Upper lobe of left lung (tissue), 6 donors: ENCODE measurements around the gene HSP90AB1. TPM values are rescaled to one million over a fixed set of nuclear protein-coding genes. Genes with fewer than 3 reads are reported as not detected.

Source experiments
- ATAC-seq, 2 donors: fragments of 200-7000 bp; cut with Tn5 transposase; one replicate each; pipeline ENCODE4 v1.9.1; 2022; ENCODE audit warnings: mild to moderate bottlenecking in 2 of 2, moderate library complexity in 2 of 2; ENCODE audit not compliant: low FRiP score in 2 of 2
- DNase-seq, 2 donors: peaks; one replicate each; pipeline ENCODE4 v3.0.0-alpha.2; 2019 to 2020
- H3K27ac ChIP-seq, 4 donors: fragments of 200-600 bp; sonication (generic); one replicate each; pipeline ENCODE4 v1.5.1; 2016 to 2019
- H3K27me3 ChIP-seq, 4 donors: fragments of 200-600 bp; sonication (generic); one replicate each; pipeline ENCODE4 v1.5.1; 2017 to 2019
- H3K36me3 ChIP-seq, 4 donors: fragments of 200-600 bp; sonication (generic); one replicate each; pipeline ENCODE4 v1.5.1; 2016 to 2019
- H3K4me1 ChIP-seq, 4 donors: fragments of 200-600 bp; sonication (generic); one replicate each; pipeline ENCODE4 v1.5.1; 2018 to 2019
- H3K4me3 ChIP-seq, 4 donors: fragments of 200-600 bp; sonication (generic); one replicate each; pipeline ENCODE4 v1.5.1; 2017 to 2019; ENCODE audit warnings: mild to moderate bottlenecking in 2 of 4, moderate library complexity in 1 of 4
- H3K9me3 ChIP-seq, 4 donors: fragments of 200-600 bp; sonication (generic); one replicate each; pipeline ENCODE4 v1.5.1; 2018 to 2019
- CTCF ChIP-seq, 6 experiments: fragments of 450-650 bp in 4 of 6; fragments of 200-600 bp in 2 of 6; sonication (generic) in 2 of 6; IDR thresholded peaks; one replicate each; pipeline ENCODE4 v1.5.1; 2016 to 2019; ENCODE audit warnings: antibody characterized with exemption in 6 of 6
- EP300 ChIP-seq, 4 donors: sonication (generic); formaldehyde crosslinking; IDR thresholded peaks; one replicate each; pipeline ENCODE4 v1.5.1; 2017; ENCODE audit warnings: antibody characterized with exemption in 4 of 4, control low read depth in 2 of 4
- POLR2A ChIP-seq, 4 donors: fragments of 450-650 bp; IDR thresholded peaks; one replicate each; pipeline ENCODE4 v1.5.1; 2016 to 2017; ENCODE audit warnings: antibody characterized with exemption in 4 of 4, mild to moderate bottlenecking in 2 of 4
- POLR2AphosphoS5 ChIP-seq, 2 donors: sonication (generic); formaldehyde crosslinking; IDR thresholded peaks; one replicate each; pipeline ENCODE4 v1.5.1; 2017; ENCODE audit warnings: antibody characterized with exemption in 2 of 2
- WGBS, 2 donors: methylation state at CpG; one replicate each; pipeline ENCODE4 v1.1.5; 2017 to 2018; 5-methylcytosine and 5-hydroxymethylcytosine counted together
- total RNA-seq, 6 donors: library from RNA; depleted of rRNA in 4 of 6; stranded (reverse); fragments of >200 nt in 4 of 6; gene quantifications; one replicate each; pipeline versions ENCODE4 v1.1.0 to v1.2.1, GENCODE V29; 2016 to 2021
- donor health status: DM: no; HTN: no; CAD: no; lungs with moderate emphysema.
- donor health status: DM: no; HTN: yes; CAD: no; lungs with severe emphysema.

Gene HSP90AB1
- total RNA-seq, 6 donors from 2014 or later: 175 to 656 (median 471) TPM

GRCh38 chr6:44256775-44257024, 9.8 kb downstream of the HSP90AB1 start:
- Histone ChIP-seq H3K4me3 (peak overlapping the region; percentile 45 to 98 (median 92)), H3K9me3 (no peaks in the 10 kb centered on the region), H3K4me1 (peaks cover 10 to 22% (median 17%) of the 10 kb centered on the region in 4 donors), H3K27me3 (no peaks in the 10 kb centered on the region), H3K27ac (peak overlapping the region; percentile 85 to 97 (median 89)), H3K36me3 (peaks cover 28 to 67% (median 50%) of the 10 kb centered on the region in 4 donors)
- TF ChIP-seq POLR2AphosphoS5 (IDR thresholded peaks at IDR 0.05): no peak
- no peak for TF ChIP-seq POLR2A (IDR thresholded peaks at IDR 0.05)
- WGBS, 2 donors: 0 to 1% methylated on average over 3 to 8 of the region's 12 CpGs
- DNase-seq: no peak
- ATAC-seq: peak in 1 of 2 donors; percentile 76

GRCh38 chr6:44257025-44257752, 10.3 kb downstream of the HSP90AB1 start, which contains the start of gene SLC35B2:
SLC35B2 (minus strand) TSS chr6:44257528; CDS start chr6:44257410, 118 bp downstream.
- DNase-seq: peak; percentile 67 to 94
- no peaks in the 10 kb centered on the region for H3K27me3 ChIP-seq
- peak; percentile 76 to 94 for ATAC-seq
- peak within 1 kb of the TSS; percentile 85 to 97 (median 89) for H3K27ac ChIP-seq
- peak within 1 kb of the TSS; percentile 45 to 98 (median 92) for H3K4me3 ChIP-seq
- TF ChIP-seq CTCF (IDR thresholded peaks at IDR 0.05) (peak; percentile 90 to 95 (median 93)), POLR2AphosphoS5 (IDR thresholded peaks at IDR 0.05) (peak; percentile 42 to 76), POLR2A (IDR thresholded peaks at IDR 0.05) (peak in 3 of 4 donors; percentile 51 to 79 (median 53)), EP300 (IDR thresholded peaks at IDR 0.05) (no peak)
- H3K4me1 ChIP-seq: peaks cover 10 to 25% (median 19%) of the 10 kb centered on the region in 4 donors
- 0 to 2% methylated on average over 10 to 18 of the region's 80 CpGs for WGBS, 2 donors
- peaks cover 23 to 63% (median 46%) of the 10 kb centered on the region in 4 donors for H3K36me3 ChIP-seq
- no peaks in the 10 kb centered on the region for H3K9me3 ChIP-seq

GRCh38 chr6:44257753-44258324, 10.9 kb downstream of the HSP90AB1 start:
- peak overlapping the region; percentile 45 to 98 (median 92) for H3K4me3 ChIP-seq
- no peaks in the 10 kb centered on the region for H3K9me3 ChIP-seq
- WGBS, 2 donors: 28 to 29% methylated on average over 15 of the region's 15 CpGs
- peaks cover 17 to 31% (median 25%) of the 10 kb centered on the region in 4 donors for H3K4me1 ChIP-seq
- no peak for DNase-seq
- ATAC-seq: peak in 1 of 2 donors; percentile 0
- peaks cover 17 to 56% (median 39%) of the 10 kb centered on the region in 4 donors for H3K36me3 ChIP-seq
- TF ChIP-seq CTCF (IDR thresholded peaks at IDR 0.05): peak in 1 of 6 experiments; percentile 15
- TF ChIP-seq POLR2A (IDR thresholded peaks at IDR 0.05): no peak
- H3K27me3 ChIP-seq: no peaks in the 10 kb centered on the region
- H3K27ac ChIP-seq: peak overlapping the region; percentile 85 to 97 (median 89)

- H3K27ac ChIP-seq: peak overlapping the region in 2 of 4 donors; percentile 85 to 90
Measured at GRCh38 chr6:44258325-44258863, 11.5 kb downstream of the HSP90AB1 start.

More at GRCh38 chr6:44258325-44258863, 11.5 kb downstream of the HSP90AB1 start:
- Histone ChIP-seq H3K4me3 (no peak overlapping the region), H3K36me3 (peaks cover 11 to 51% (median 34%) of the 10 kb centered on the region in 4 donors), H3K4me1 (peaks cover 22 to 37% (median 31%) of the 10 kb centered on the region in 4 donors), H3K9me3 (no peaks in the 10 kb centered on the region), H3K27me3 (no peaks in the 10 kb centered on the region)
- ATAC-seq (no peak), DNase-seq (no peak)
- 95 to 96% methylated on average over 8 to 9 of the region's 9 CpGs for WGBS, 2 donors
- TF ChIP-seq POLR2A (IDR thresholded peaks at IDR 0.05) (no peak), EP300 (IDR thresholded peaks at IDR 0.05) (no peak), CTCF (IDR thresholded peaks at IDR 0.05) (no peak), POLR2AphosphoS5 (IDR thresholded peaks at IDR 0.05) (no peak)
